ENCODE data around the gene UBP1.

UBP1 gene

DNA sequence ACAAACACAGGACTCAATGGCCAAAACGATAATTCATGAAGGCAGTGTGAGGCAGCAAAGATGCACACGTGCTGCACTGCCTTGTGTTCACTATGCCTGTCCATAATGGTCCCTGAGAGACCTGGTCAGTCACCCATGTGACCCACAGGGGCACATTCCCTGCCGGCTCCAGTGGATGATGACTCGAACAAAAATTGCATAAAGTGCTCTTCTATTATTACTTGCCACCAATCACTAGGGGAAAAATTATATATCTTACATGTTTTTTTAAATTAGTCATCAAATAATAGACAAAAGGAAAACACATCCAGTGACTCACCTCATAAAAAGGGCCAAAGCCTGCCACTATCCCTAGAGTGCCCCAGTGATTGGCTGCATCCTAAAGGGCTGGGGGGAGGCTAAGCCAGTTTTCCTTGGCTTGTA, 47.5 kb downstream of the UBP1 start:
- no peak for TF ChIP-seq CTCF (IDR thresholded peaks at IDR 0.05; ENCODE audit: insufficient read depth, low read length, poor library complexity, severe bottlenecking)
- DNase-seq (ENCODE audit: extremely low read depth, insufficient read length): no peak
- H3K4me3 ChIP-seq (replicated peaks; ENCODE audit: low read depth, low read length): no peak overlapping the region
- no peaks in the 10 kb centered on the region for H3K27me3 ChIP-seq (replicated peaks; ENCODE audit: control insufficient read depth, insufficient read depth, low read length)
- peaks cover 18% of the 10 kb centered on the region for H3K36me3 ChIP-seq (ENCODE audit: control insufficient read depth, insufficient read depth, low read length)

DNA sequence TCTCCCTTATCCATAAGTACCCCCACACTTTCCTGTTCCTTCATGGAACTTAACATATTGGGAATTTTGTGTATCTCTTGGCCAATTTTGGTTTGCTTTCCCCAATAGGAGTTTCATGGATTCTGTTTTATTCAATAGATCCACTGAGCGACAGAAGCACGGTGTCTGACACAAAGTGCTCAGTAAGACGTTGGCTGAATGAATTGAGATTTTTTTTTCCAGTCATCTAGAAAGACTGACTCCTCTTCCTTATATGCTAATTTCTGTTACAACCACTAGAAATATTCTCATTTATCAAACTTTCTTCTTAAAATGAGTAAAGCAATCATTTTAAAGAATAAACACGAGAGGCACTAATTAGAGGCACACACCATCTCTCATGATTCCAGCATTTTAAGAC, 48.1 kb downstream of the UBP1 start:
- H3K36me3 ChIP-seq (ENCODE audit: control insufficient read depth, insufficient read depth, low read length): peaks cover 19% of the 10 kb centered on the region
- no peaks in the 10 kb centered on the region for H3K27me3 ChIP-seq (replicated peaks; ENCODE audit: control insufficient read depth, insufficient read depth, low read length)
- TF ChIP-seq CTCF (IDR thresholded peaks at IDR 0.05; ENCODE audit: insufficient read depth, low read length, poor library complexity, severe bottlenecking): no peak
- DNase-seq (ENCODE audit: extremely low read depth, insufficient read length): no peak
- H3K4me3 ChIP-seq (replicated peaks; ENCODE audit: low read depth, low read length): no peak overlapping the region

- DNase-seq (ENCODE audit: extremely low read depth, insufficient read length): no peak
- no peak for TF ChIP-seq CTCF (IDR thresholded peaks at IDR 0.05; ENCODE audit: insufficient read depth, low read length, poor library complexity, severe bottlenecking)
- Histone ChIP-seq H3K36me3 (ENCODE audit: control insufficient read depth, insufficient read depth, low read length) (peaks cover 18% of the 10 kb centered on the region), H3K27me3 (replicated peaks; ENCODE audit: control insufficient read depth, insufficient read depth, low read length) (no peaks in the 10 kb centered on the region), H3K4me3 (replicated peaks; ENCODE audit: low read depth, low read length) (no peak overlapping the region)
Measured at GRCh38 chr3:33391255-33391995, 48.8 kb downstream of the UBP1 start.

DNA sequence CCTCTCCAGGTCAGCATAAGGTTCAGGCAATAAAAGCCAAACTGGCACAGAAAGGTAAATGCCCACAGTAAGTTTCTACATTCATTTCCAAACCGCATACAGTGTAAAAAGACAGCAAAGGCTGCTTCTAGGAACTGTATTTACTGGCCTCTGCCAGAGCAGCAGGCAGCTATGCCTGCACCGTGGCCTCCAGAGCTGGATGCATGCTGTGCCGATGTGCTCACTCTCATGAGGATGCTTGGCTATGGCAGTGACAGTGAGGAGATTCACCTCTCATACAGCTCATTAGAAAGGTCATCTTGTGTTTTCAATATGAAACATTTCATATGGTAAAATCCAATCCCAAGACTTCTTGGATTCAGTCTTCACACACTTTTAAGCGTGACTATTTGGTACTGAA, 50.3 kb downstream of the UBP1 start:
- no peak overlapping the region for H3K4me3 ChIP-seq (replicated peaks; ENCODE audit: low read depth, low read length)
- peaks cover 14% of the 10 kb centered on the region for H3K36me3 ChIP-seq (ENCODE audit: control insufficient read depth, insufficient read depth, low read length)
- no peak for DNase-seq (ENCODE audit: extremely low read depth, insufficient read length)
- H3K27me3 ChIP-seq (replicated peaks; ENCODE audit: control insufficient read depth, insufficient read depth, low read length): no peaks in the 10 kb centered on the region
- TF ChIP-seq CTCF (IDR thresholded peaks at IDR 0.05; ENCODE audit: insufficient read depth, low read length, poor library complexity, severe bottlenecking): no peak

DNA sequence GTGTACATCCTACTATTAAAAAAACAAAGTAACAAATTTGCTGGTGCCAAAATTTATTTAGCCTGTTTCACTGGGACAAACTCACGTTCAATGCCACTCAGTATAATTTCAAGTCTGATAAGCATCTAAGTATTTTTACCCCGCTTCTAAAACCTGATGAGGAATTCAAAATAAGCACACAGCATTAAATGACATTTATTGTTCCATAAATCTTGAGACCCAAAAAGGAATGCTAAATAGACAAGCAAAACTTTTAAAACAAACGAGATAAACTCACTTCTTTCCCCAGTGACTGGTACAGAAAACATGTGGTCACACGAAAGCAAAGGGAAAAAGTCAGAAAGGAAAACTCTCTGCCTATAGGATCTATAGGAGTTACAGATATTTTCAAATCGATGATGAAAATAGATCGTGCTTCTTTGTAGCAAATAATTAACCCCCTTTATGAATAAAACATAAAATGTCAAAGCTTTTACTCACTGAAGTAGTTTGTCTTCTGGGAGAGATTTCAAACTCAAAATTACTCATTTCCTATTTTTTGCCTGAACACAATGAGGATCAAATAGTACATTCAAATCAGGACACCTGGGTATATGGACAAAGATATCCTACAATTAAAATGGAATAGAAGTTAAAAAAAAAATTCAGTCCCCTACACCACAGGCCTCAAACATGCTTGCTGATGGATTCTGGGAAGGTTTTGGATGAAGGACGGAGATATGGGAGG, 51.7 kb downstream of the UBP1 start:
- TF ChIP-seq CTCF (IDR thresholded peaks at IDR 0.05; ENCODE audit: insufficient read depth, low read length, poor library complexity, severe bottlenecking): no peak
- Histone ChIP-seq H3K27me3 (replicated peaks; ENCODE audit: control insufficient read depth, insufficient read depth, low read length) (no peaks in the 10 kb centered on the region), H3K36me3 (ENCODE audit: control insufficient read depth, insufficient read depth, low read length) (peaks cover 14% of the 10 kb centered on the region), H3K4me3 (replicated peaks; ENCODE audit: low read depth, low read length) (no peak overlapping the region)
- no peak for DNase-seq (ENCODE audit: extremely low read depth, insufficient read length)
